Measurements from ENCODE around the gene MYO7A. TPM values are rescaled to one million over a fixed set of nuclear protein-coding genes. Genes with fewer than 3 reads are reported as not detected.

MYO7A gene
- under 1 TPM; 0.07 to 0.15 TPM for total RNA-seq

GRCh38 chr11:77127920-77128691 is at the start of gene MYO7A:
Gene MYO7A, plus strand, starts transcription at chr11:77128246. Its CDS starts 2,389 bp downstream, at chr11:77130635.
- DNase-seq = no peak
- H3K4me3 Mint-ChIP-seq = no peak within 1 kb of the TSS
- H3K36me3 Mint-ChIP-seq (ENCODE audit: low read depth) = no peaks in the 10 kb centered on the region
- peaks cover 4% of the 10 kb centered on the region for H3K4me1 Mint-ChIP-seq
- H3K27ac Mint-ChIP-seq = no peak within 1 kb of the TSS
- CTCF ChIA-PET = interaction anchor here (0.8 to 2.9 kb wide), 21 partner anchors 8 to 489 kb away, joined by 3 to 32 read pairs (median 5); no protein-coding TSS in a partner anchor
- POLR2A ChIA-PET = no interaction called here
- no peaks in the 10 kb centered on the region for H3K9me3 Mint-ChIP-seq
- no peaks in the 10 kb centered on the region for H3K27me3 Mint-ChIP-seq

- Mint-ChIP-seq H3K36me3 (ENCODE audit: low read depth) (no peaks in the 10 kb centered on the region), H3K27me3 (peaks cover 11% of the 10 kb centered on the region), H3K4me1 (peaks cover 23% of the 10 kb centered on the region), H3K4me3 (no peak overlapping the region), H3K9me3 (no peaks in the 10 kb centered on the region), H3K27ac (no peak overlapping the region)
- CTCF ChIA-PET = interaction anchor here (0.7 to 1.9 kb wide), 2 partner anchors 10 to 11 kb away, joined by 3 to 10 read pairs; no protein-coding TSS in a partner anchor
- POLR2A ChIA-PET = interaction anchor here (0.6 kb wide), 1 partner anchor 39 kb away, joined by 3 read pairs; no protein-coding TSS in a partner anchor
- no peak for DNase-seq
Observed at GRCh38 chr11:77079666-77080065, 48.4 kb upstream of the MYO7A start.

DNA sequence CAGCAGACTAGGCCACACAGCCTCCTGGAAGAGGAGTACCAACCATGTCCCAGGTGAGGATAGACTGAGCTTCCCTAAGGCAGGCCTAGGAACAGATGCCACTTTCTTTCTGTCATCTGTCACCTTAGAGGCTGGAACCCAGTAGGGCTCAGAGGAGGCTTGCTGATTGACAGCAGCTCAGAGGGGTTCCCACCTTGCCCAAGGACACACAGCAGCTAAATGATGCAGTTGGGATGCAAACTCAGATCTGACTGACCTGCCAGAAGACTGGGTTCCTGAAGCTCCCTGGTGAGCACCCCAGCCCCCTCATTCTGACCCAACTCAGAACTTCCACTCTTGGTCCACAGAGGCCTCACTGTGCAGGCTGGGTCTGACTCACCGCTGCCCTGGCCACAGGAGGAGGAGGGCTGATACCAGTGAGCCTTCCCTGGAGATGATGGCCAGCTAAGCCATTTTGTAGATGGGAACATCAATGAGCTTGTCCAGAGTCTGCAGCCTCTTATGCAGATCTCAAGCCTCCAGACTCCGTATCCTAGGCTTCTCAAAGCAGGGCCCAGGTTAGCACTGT is 47.3 kb upstream of the MYO7A start:
- no peak overlapping the region for H3K4me3 Mint-ChIP-seq
- peaks cover 23% of the 10 kb centered on the region for H3K4me1 Mint-ChIP-seq
- peaks cover 11% of the 10 kb centered on the region for H3K27me3 Mint-ChIP-seq
- no peaks in the 10 kb centered on the region for H3K36me3 Mint-ChIP-seq (ENCODE audit: low read depth)
- DNase-seq = no peak
- CTCF ChIA-PET = interaction anchor here (0.7 to 1.9 kb wide), 3 partner anchors 10 to 14 kb away, joined by 3 to 10 read pairs (median 5); partner anchors contain the start of gene CAPN5
- POLR2A ChIA-PET = interaction anchor here (0.8 kb wide), 1 partner anchor 33 kb away, joined by 4 read pairs; no protein-coding TSS in a partner anchor
- no peaks in the 10 kb centered on the region for H3K9me3 Mint-ChIP-seq
- H3K27ac Mint-ChIP-seq = peak overlapping the region; percentile 25

GRCh38 chr11:77081381-77081851 is 46.6 kb upstream of the MYO7A start:
- CTCF ChIA-PET = interaction anchor here (0.7 to 1.9 kb wide), 3 partner anchors 9 to 15 kb away, joined by 3 to 16 read pairs (median 10); partner anchors contain the start of gene CAPN5
- Mint-ChIP-seq H3K9me3 (no peaks in the 10 kb centered on the region), H3K4me3 (no peak overlapping the region), H3K36me3 (ENCODE audit: low read depth) (no peaks in the 10 kb centered on the region), H3K27ac (peak overlapping the region; percentile 99), H3K27me3 (peaks cover 9% of the 10 kb centered on the region), H3K4me1 (peaks cover 23% of the 10 kb centered on the region)
- DNase-seq = no peak
- POLR2A ChIA-PET = interaction anchor here (0.5 kb wide), 1 partner anchor 331 kb away, joined by 3 read pairs; no protein-coding TSS in a partner anchor

DNA sequence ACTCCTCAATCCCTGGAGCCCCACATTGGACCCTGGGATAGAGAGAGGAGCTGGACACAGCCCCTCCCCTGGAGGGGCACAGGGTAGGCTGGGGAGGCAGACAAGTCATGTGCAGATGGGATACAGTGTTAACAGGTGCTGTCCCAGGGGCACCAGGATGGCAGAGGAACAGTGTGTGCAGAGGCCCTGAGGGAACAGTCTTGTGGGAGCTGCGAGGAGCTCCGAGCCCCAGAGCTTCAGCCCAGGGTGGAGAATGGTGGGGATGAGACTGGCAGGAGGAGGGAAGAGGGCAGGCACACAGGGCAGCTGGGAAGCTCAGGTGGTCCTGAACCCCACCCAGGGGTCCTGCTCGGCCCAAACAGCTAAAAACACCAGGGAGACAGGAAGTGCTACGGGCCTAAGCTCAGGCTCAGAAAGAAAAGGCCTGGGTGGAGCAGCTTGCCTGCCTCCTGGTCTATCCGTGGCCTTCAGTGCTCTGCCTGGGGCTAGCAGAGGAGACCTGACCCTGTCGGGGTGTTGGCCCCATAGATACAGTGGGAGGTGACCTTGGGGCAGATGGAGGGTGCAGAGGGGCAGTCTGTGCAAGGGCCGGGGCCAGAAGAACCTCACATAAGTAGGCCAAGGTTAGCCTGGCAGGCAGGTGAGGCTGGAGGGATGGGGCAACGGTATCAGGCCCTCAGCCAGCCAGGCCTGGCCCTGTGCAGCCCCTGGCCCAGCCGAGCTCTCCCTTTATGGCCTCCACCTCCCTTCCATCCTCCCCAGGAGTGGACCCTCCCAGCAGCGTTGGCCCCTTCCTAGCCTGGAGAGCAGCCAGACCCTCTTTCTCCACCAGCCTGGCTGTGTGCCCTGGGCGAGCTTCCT is 45.8 kb upstream of the MYO7A start:
- H3K4me3 Mint-ChIP-seq = peak overlapping the region; percentile 63
- H3K27me3 Mint-ChIP-seq = peaks cover 8% of the 10 kb centered on the region
- peak overlapping the region; percentile 99 for H3K27ac Mint-ChIP-seq
- ChIA-PET CTCF (interaction anchor here (0.6 to 2.0 kb wide), 4 partner anchors 9 to 232 kb away, joined by 3 to 16 read pairs (median 6); no protein-coding TSS in a partner anchor), POLR2A (interaction anchor here (0.5 to 1.5 kb wide), 2 partner anchors 9 to 330 kb away, joined by 3 read pairs; no protein-coding TSS in a partner anchor)
- peaks cover 23% of the 10 kb centered on the region for H3K4me1 Mint-ChIP-seq
- no peaks in the 10 kb centered on the region for H3K36me3 Mint-ChIP-seq (ENCODE audit: low read depth)
- DNase-seq = no peak
- no peaks in the 10 kb centered on the region for H3K9me3 Mint-ChIP-seq

- ChIA-PET POLR2A (interaction anchor here (1.5 kb wide), 1 partner anchor 8 kb away, joined by 3 read pairs; no protein-coding TSS in a partner anchor), CTCF (interaction anchor here (1.4 to 2.0 kb wide), 3 partner anchors 8 to 18 kb away, joined by 4 to 16 read pairs (median 9); no protein-coding TSS in a partner anchor)
- H3K27me3 Mint-ChIP-seq = peaks cover 4% of the 10 kb centered on the region
- H3K4me3 Mint-ChIP-seq = peak overlapping the region; percentile 63
- peak; percentile 75 for DNase-seq
- H3K4me1 Mint-ChIP-seq = peaks cover 23% of the 10 kb centered on the region
- no peaks in the 10 kb centered on the region for H3K36me3 Mint-ChIP-seq (ENCODE audit: low read depth)
- no peaks in the 10 kb centered on the region for H3K9me3 Mint-ChIP-seq
- H3K27ac Mint-ChIP-seq = peak overlapping the region; percentile 99
Observed at GRCh38 chr11:77082838-77083565, 45.0 kb upstream of the MYO7A start.

GRCh38 chr11:77083566-77084245 is 44.3 kb upstream of the MYO7A start:
- ChIA-PET CTCF (interaction anchor here (2.0 kb wide), 1 partner anchor 10 kb away, joined by 9 read pairs; no protein-coding TSS in a partner anchor), POLR2A (interaction anchor here (1.5 kb wide), 1 partner anchor 7 kb away, joined by 3 read pairs; no protein-coding TSS in a partner anchor)
- Mint-ChIP-seq H3K4me3 (no peak overlapping the region), H3K36me3 (ENCODE audit: low read depth) (no peaks in the 10 kb centered on the region), H3K4me1 (peaks cover 23% of the 10 kb centered on the region), H3K9me3 (no peaks in the 10 kb centered on the region), H3K27me3 (peaks cover 2% of the 10 kb centered on the region), H3K27ac (peak overlapping the region; percentile 99)
- DNase-seq = no peak

- Mint-ChIP-seq H3K36me3 (ENCODE audit: low read depth) (no peaks in the 10 kb centered on the region), H3K27me3 (no peaks in the 10 kb centered on the region), H3K27ac (no peak overlapping the region), H3K4me1 (peaks cover 21% of the 10 kb centered on the region), H3K9me3 (no peaks in the 10 kb centered on the region), H3K4me3 (no peak overlapping the region)
- POLR2A ChIA-PET = no interaction called here
- DNase-seq = no peak
- CTCF ChIA-PET = interaction anchor here (0.6 kb wide), 1 partner anchor 486 kb away, joined by 3 read pairs; no protein-coding TSS in a partner anchor
Observed at GRCh38 chr11:77084581-77085191, 43.4 kb upstream of the MYO7A start.

GRCh38 chr11:77085652-77086051 is 42.4 kb upstream of the MYO7A start:
- CTCF ChIA-PET = no interaction called here
- H3K27ac Mint-ChIP-seq = no peak overlapping the region

GRCh38 chr11:77086521-77087472 is 41.2 kb upstream of the MYO7A start:
- ChIA-PET CTCF (interaction anchor here (1.4 kb wide), 1 partner anchor 167 kb away, joined by 4 read pairs; no protein-coding TSS in a partner anchor), POLR2A (no interaction called here)
- DNase-seq = no peak
- H3K9me3 Mint-ChIP-seq = no peaks in the 10 kb centered on the region
- no peak overlapping the region for H3K27ac Mint-ChIP-seq
- H3K36me3 Mint-ChIP-seq (ENCODE audit: low read depth) = no peaks in the 10 kb centered on the region
- no peak overlapping the region for H3K4me3 Mint-ChIP-seq
- H3K4me1 Mint-ChIP-seq = peaks cover 27% of the 10 kb centered on the region
- no peaks in the 10 kb centered on the region for H3K27me3 Mint-ChIP-seq

More at GRCh38 chr11:77085652-77086051, 42.4 kb upstream of the MYO7A start:
- Mint-ChIP-seq H3K4me3 (no peak overlapping the region), H3K36me3 (ENCODE audit: low read depth) (no peaks in the 10 kb centered on the region), H3K9me3 (no peaks in the 10 kb centered on the region), H3K27me3 (no peaks in the 10 kb centered on the region), H3K4me1 (peaks cover 21% of the 10 kb centered on the region)
- POLR2A ChIA-PET = no interaction called here
- DNase-seq = no peak

All from activated CD4-positive, alpha-beta T cell treated with anti-CD3 and anti-CD28 coated beads, Interleukin-2, amount 10 ng/mL, durations not matched to agents 7 days and 5 days (primary cell).